ENCODE data around the gene VWA7.
"Not testable (repeated sequence)": the region's sequence is repeated elsewhere in the genome, so short reads cannot be mapped to it uniquely, and the experiment has no call there.

VWA7 gene

GRCh38 chr6:31795616-31796298, 18.6 kb upstream of the VWA7 start, which contains the start of gene VARS1:
VARS1 (minus strand) TSS chr6:31795752; CDS start chr6:31795217, 535 bp downstream.
- H3K4me2 ChIP-seq (ENCODE audit: insufficient read depth, low read length): peak within 1 kb of the TSS; percentile 94
- TF ChIP-seq EZH2 (IDR thresholded peaks at IDR 0.05; ENCODE audit: borderline replicate concordance, low read depth, low read length, severe bottlenecking): no peak
- peak; percentile 93 for TF ChIP-seq CTCF (IDR thresholded peaks at IDR 0.05; ENCODE audit: borderline replicate concordance, extremely low read depth, low read length, poor library complexity, severe bottlenecking)
- H3K27me3 ChIP-seq (ENCODE audit: insufficient read depth, low read length, poor library complexity): no peaks in the 10 kb centered on the region
- H3K36me3 ChIP-seq (ENCODE audit: insufficient read depth, low read length): peaks cover 45% of the 10 kb centered on the region
- peaks cover 40% of the 10 kb centered on the region for H3K4me1 ChIP-seq (ENCODE audit: insufficient read depth, low read length)
- H3K79me2 ChIP-seq (ENCODE audit: insufficient read depth, low read length): peaks cover 46% of the 10 kb centered on the region
- peak within 1 kb of the TSS; percentile 97 to 99 for H3K4me3 ChIP-seq (ENCODE audit: low read depth in 1 of 2, low read length in 2 of 2)
- ATAC-seq (ENCODE audit: insufficient read depth, low read depth): peak; percentile 75
- peak within 1 kb of the TSS; percentile 92 for H2AFZ ChIP-seq (ENCODE audit: low read depth, low read length)
- H3K9me3 ChIP-seq (ENCODE audit: insufficient read depth, low read length, severe bottlenecking): no peaks in the 10 kb centered on the region
- H3K27ac ChIP-seq (ENCODE audit: low read length): peak within 1 kb of the TSS; percentile 93
- no peaks in the 10 kb centered on the region for H4K20me1 ChIP-seq (ENCODE audit: insufficient read depth, low read length)
- peak within 1 kb of the TSS; percentile 93 for H3K9ac ChIP-seq (ENCODE audit: low read depth, low read length)
- peak; percentile 84 for DNase-seq

- Histone ChIP-seq H3K4me3 (ENCODE audit: low read depth in 1 of 2, low read length in 2 of 2) (peak overlapping the region; percentile 97 to 99), H4K20me1 (ENCODE audit: insufficient read depth, low read length) (no peaks in the 10 kb centered on the region), H3K27me3 (ENCODE audit: insufficient read depth, low read length, poor library complexity) (no peaks in the 10 kb centered on the region), H3K9me3 (ENCODE audit: insufficient read depth, low read length, severe bottlenecking) (no peaks in the 10 kb centered on the region), H2AFZ (ENCODE audit: low read depth, low read length) (peak overlapping the region; percentile 92), H3K9ac (ENCODE audit: low read depth, low read length) (peak overlapping the region; percentile 93), H3K27ac (ENCODE audit: low read length) (peak overlapping the region; percentile 93), H3K36me3 (ENCODE audit: insufficient read depth, low read length) (peaks cover 52% of the 10 kb centered on the region), H3K79me2 (ENCODE audit: insufficient read depth, low read length) (peaks cover 45% of the 10 kb centered on the region), H3K4me2 (ENCODE audit: insufficient read depth, low read length) (peak overlapping the region; percentile 94), H3K4me1 (ENCODE audit: insufficient read depth, low read length) (peaks cover 40% of the 10 kb centered on the region)
- DNase-seq: peak; percentile 32
- TF ChIP-seq CTCF (IDR thresholded peaks at IDR 0.05; ENCODE audit: borderline replicate concordance, extremely low read depth, low read length, poor library complexity, severe bottlenecking): no peak
- no peak for TF ChIP-seq EZH2 (IDR thresholded peaks at IDR 0.05; ENCODE audit: borderline replicate concordance, low read depth, low read length, severe bottlenecking)
- ATAC-seq (ENCODE audit: insufficient read depth, low read depth): peak; percentile 35
Observed at GRCh38 chr6:31794866-31795615, 17.9 kb upstream of the VWA7 start.

- Histone ChIP-seq H3K4me3 (ENCODE audit: low read depth in 1 of 2, low read length in 2 of 2) (peak overlapping the region; percentile 97 to 99), H3K27ac (ENCODE audit: low read length) (peak overlapping the region; percentile 93), H4K20me1 (ENCODE audit: insufficient read depth, low read length) (no peaks in the 10 kb centered on the region; the same call in 1 of the 2 replicates), H3K79me2 (ENCODE audit: insufficient read depth, low read length) (peaks cover 44% of the 10 kb centered on the region), H2AFZ (ENCODE audit: low read depth, low read length) (peak overlapping the region; percentile 92), H3K9me3 (ENCODE audit: insufficient read depth, low read length, severe bottlenecking) (no peaks in the 10 kb centered on the region), H3K4me1 (ENCODE audit: insufficient read depth, low read length) (peaks cover 40% of the 10 kb centered on the region), H3K4me2 (ENCODE audit: insufficient read depth, low read length) (peak overlapping the region; percentile 94), H3K27me3 (ENCODE audit: insufficient read depth, low read length, poor library complexity) (no peaks in the 10 kb centered on the region), H3K36me3 (ENCODE audit: insufficient read depth, low read length) (peaks cover 53% of the 10 kb centered on the region), H3K9ac (ENCODE audit: low read depth, low read length) (peak overlapping the region; percentile 93)
- TF ChIP-seq EZH2 (IDR thresholded peaks at IDR 0.05; ENCODE audit: borderline replicate concordance, low read depth, low read length, severe bottlenecking) (no peak), CTCF (IDR thresholded peaks at IDR 0.05; ENCODE audit: borderline replicate concordance, extremely low read depth, low read length, poor library complexity, severe bottlenecking) (no peak)
- DNase-seq (no peak), ATAC-seq (ENCODE audit: insufficient read depth, low read depth) (0 out of 3 replicates have a peak, but pooled peaks have one; percentile 22)
Observed at GRCh38 chr6:31794294-31794865, 17.3 kb upstream of the VWA7 start.

- H3K9me3 ChIP-seq (ENCODE audit: insufficient read depth, low read length, severe bottlenecking); DNase-seq; H2AFZ ChIP-seq (ENCODE audit: low read depth, low read length); ATAC-seq (ENCODE audit: insufficient read depth, low read depth); H4K20me1 ChIP-seq (ENCODE audit: insufficient read depth, low read length); H3K27me3 ChIP-seq (ENCODE audit: insufficient read depth, low read length, poor library complexity): not testable (repeated sequence)
- Histone ChIP-seq H3K36me3 (ENCODE audit: insufficient read depth, low read length) (peaks cover 53% of the 10 kb centered on the region), H3K4me3 (ENCODE audit: low read depth in 1 of 2, low read length in 2 of 2) (peak overlapping the region; percentile 97 to 99; a peak in 3 of 4 replicates), H3K9ac (ENCODE audit: low read depth, low read length) (peak overlapping the region; percentile 93), H3K4me2 (ENCODE audit: insufficient read depth, low read length) (peak overlapping the region; percentile 94), H3K79me2 (ENCODE audit: insufficient read depth, low read length) (peaks cover 44% of the 10 kb centered on the region), H3K4me1 (ENCODE audit: insufficient read depth, low read length) (peaks cover 40% of the 10 kb centered on the region), H3K27ac (ENCODE audit: low read length) (peak overlapping the region; percentile 93)
Observed at GRCh38 chr6:31793927-31794245, 16.8 kb upstream of the VWA7 start.

Data from DND-41 (cell line).